NCI-H524 (cell line): ENCODE results near the gene FGFR3.

Experiments used
- DNase-seq, 2 experiments: peaks; one replicate each; lab custom pipeline; 2025; lab: John Stamatoyannopoulos, UW

The FGFR3 gene

DNA sequence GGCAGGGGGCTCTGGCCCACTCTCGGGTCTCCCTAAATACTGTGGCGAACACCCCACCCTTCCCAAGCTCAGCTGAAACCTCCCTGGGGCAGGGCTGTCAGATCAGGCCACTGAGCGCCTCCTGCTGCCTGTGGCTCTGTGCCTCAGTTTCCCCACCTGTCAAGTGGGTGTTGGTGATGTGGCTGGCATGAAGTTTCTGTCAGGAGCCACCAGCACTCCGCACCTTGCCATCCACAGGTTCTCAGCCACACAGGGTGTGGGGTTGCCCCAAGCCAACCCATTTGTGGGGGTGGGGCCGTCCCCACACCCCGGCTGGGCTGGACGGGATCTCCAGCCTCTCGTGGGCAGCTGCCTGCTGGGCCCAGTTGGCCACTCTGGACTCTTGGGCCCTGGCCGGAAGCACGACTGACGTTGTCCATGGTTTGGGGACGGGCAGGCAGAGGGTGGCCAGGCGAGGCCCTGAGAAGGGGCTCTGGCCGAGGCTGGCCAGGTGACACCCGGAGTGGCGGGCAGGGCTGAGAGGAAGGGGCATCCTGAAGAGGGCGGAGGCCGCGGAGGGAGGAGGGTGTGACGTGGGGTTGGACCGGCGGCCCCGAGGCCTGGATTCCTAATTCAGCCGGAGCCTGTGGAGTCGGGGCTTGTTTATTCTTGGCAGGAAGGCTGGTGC is 5.5 kb upstream of the FGFR3 start:
- no peak for DNase-seq

DNA sequence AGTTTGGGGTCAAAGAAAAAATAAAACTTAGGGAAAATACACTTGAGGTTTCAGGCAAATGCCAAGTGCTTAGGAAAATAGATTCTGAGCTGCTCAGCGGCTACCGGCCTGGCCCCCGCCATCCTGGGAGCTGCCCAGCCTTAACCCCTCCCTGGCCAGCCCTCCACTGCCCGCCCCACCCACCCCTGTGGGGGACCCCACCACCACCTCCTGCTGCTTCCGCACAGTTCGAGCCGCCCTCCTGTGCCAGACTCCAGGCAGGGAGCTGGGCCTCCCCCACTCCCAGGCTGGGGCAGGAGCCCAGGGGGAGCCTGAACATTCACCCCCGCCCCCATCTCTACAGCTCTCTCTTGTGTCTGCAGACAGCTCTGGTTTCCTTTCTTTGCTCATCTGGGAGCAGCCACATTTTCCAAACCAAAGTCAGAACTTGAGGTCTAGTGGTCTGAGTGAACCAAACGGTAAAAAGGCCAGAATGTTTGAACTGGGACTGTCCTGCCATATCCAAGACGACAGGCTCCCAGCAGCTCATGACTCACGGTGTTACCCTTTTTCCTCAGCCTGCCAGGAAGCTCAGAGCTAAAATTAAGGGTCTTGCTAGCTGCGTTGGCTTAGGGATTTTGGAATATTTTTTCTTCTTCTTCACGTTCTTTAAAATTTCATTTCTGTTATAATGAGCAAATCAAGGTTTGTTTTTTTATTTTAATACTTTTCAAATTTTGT is 4.7 kb upstream of the FGFR3 start:
- DNase-seq = no peak

GRCh38 chr4:1789552-1789951 is 3.5 kb upstream of the FGFR3 start:
- no peak for DNase-seq

DNA sequence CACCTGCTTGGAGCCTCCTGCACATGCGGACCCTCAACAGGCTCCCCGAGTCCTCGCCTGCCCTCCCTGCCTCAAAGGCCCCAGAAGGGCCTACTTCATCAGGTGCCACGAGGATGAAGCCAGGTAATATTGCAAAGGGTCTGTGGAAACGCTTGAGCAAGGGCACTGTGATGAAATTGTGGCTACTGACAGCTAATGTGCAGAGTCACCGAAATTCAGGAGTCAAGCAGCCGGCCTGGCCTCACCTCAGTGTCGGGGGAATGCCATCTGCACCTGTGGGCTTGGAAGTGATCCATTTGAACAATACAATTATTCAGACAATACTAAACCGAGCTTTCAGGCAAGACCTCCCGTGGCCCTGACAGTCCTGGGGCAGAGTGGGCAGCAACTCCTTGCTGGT is 3.1 kb upstream of the FGFR3 start:
- DNase-seq = no peak

DNA sequence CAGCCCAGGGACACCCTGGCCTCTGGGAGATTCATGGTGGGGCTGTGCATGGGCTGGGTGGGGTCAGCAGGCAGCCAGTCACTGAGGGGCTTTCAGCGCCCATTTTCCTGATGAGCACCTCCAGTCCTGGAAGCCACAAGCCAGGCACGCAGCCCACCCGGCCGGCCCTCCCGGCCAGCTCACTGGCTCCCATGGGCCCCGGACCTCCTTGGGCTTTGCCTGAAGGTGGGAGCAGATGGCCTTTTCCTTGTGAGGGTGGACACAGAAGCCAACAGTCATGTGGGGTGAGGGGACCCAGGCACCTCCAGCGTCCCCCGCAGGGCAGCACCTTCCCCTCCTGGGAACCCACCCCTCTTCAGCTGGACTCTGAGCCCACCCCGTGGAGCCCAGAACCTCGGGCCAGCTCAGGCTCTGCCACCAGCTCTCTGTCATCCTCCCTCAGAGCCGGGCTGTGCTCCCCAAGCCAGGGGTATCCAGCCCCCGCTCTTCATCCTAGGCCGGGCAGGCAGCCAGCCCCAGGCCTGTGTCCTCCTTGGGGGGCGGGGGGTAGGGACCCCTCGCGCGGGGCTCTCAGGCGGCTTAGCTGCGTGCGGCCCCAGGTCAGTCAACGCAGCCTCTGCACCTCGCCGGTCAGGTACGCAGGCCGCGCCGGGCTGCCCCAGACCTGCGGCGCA is 798 bp upstream of the FGFR3 start:
- DNase-seq = no peak

GRCh38 chr4:1793496-1793840 is 375 bp downstream of the FGFR3 start:
- DNase-seq = peak in 1 of 2 experiments; percentile 21

GRCh38 chr4:1793940-1794808 is 1.1 kb downstream of the FGFR3 start:
- DNase-seq = peak in 1 of 2 experiments; percentile 23

DNA sequence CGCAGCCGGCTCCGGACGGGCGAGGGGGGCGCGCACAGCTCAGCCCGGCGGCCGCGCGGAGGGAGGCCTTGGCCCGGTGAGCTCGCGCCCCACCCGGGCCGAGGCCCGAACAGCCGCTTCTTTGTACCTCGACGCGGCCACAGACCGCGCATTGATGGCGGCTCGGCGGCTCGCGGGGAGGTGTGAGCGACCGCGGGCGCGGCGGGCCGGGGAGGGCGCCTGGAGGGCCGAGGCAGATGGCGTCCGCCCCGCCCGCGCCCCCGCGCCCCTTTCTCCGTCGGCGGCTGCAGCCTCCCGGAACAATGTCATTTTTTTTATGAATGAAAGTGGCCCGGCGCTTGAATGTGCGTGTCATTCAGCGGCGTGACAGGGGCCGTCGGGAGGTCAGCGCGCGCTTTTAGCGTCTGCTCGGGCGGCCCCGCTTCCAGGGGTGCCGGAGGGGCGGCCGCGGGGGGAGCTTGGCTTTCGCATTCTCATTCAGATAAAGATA is 1.8 kb downstream of the FGFR3 start:
- peak in 1 of 2 experiments; percentile 38 for DNase-seq

DNA sequence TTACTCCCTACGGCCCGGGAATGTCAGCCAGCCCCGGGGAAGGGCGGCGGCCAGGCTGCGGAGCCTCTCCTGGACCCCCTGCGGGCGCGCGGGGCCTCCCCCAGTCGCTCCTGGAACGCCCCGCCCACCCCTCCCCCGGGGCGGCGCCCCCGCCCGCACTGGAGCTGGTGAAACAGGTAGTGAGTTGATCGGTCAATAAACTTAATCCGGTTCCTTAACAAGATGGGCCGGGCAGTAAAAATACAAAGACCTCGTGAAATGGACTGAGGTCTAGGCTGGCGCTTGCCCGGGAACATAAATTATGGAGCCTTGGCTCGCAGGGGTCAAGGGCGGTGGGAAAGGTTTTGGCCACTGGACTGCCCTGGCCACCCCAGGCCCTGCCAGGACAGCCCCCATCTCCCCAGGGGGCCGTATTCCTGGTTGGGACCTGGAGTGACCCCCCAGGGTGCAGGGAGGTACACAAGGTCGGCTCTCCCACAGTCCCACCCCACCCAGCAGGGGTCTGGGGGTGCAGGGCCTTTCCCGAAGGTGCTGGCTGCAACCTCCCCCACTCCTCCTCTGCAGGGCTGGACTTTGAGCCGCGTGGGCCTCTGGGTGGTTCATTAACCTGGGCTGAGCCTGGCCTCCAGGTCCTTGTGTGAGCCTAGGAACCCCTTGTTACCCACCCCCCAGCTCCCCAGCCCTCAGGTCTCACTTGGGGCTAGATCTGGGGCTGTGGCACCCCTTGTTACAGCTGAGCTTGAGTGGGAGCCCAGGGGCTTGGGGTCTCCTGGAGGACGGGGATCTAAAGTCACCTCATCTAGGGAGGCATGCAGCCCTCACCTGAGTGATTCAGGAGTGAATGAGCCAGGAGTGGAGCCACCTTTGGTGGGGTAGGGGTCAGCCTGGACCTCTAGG is 2.5 kb downstream of the FGFR3 start:
- no peak for DNase-seq

DNA sequence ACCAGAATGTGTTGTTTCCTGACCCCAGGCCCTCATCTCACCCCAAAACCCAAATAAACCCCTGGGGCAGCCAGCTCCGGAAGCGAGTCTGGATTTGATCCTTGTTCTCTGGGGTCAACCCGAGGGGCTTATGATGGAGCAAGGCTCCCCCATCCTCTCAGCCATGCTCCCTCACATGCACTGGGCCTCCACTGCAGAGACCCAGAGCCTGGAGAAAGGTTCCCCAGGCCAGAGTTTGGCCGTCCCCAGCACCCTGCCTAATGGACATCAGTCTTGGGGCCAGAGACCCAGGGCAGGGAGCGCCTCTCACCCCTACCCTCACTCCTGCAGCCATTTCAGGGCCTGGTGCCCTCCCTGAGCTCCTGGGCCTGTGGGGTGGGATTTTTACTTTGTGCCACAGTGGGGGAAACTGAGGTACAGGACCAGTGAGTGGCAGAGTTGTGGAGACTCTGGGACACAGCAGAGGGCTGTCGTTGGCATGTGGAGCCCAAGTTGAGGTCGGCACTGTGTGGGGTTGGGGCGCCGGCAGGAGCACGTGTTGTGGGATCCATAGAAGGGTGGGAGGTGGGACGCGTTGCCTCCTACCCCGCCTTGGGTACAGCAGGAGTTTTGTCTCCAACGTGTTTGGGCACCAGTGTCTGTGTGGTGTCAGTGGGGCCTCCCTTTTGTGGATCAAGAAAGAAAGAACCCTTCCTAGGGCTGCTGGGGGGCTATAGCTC is 3.6 kb downstream of the FGFR3 start:
- DNase-seq = no peak

DNA sequence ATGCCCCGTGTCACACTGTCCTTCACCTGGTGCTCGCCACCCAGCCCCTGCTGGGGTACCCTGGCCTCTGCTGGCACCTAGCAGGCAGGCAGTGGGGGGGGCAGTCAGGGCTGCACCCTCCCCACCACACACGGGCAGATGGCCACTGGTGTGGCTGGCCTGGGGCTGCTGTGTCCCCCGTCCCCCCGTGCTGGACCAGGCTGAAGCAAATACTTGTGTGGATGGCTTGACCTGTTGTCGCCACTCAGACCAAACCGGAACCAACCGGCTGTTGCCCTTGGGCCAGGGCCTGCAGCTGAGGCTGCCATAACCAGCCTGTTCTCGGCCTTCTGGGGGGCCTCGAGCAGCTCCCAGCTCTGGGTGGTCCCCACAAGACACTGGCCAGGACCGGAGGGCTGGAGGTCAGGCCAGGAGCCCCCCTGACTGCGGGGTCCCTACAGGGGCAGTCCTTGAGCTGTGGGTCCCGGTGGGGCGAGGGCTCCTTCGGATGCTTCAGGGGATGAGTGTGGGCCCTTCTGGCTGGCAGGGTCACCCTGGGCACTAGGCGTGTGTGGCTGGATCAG is 4.3 kb downstream of the FGFR3 start:
- DNase-seq = no peak

- no peak for DNase-seq
Measured at GRCh38 chr4:1797861-1798579, 4.9 kb downstream of the FGFR3 start.

DNA sequence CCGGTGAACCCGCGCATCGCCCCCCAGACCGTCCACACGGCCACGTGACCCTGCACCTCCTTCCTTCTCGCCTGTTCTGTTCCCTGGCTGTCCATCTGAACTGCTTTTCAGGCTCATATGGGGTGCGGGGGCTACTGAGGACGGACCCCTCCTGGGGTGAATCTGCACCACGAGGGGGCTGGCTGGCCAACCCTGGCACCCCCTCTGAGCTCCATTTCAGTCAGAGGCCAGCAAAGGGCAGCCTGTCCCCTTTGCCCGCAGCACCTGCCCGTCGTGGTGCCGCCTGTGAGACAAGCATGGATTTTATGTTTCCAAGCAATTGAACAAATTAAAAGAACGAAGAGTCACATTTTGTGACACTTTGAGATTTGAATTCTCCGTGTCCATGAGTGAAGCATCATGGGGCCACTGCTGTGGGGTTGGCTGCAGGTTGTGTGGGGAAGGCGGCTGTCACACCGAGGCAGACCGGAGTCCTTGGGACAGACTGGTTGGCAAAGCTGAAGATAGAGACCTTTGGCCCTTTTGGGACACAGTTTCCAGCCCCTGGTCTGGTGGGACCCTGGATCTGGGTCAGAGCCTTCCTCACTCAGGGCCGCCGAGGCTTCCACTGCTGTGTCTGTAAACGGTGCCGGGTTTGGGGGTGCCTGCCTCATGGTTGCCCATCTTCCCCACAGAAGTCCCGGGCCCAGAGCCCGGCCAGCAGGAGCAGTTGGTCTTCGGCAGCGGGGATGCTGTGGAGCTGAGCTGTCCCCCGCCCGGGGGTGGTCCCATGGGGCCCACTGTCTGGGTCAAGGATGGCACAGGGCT is 5.7 kb downstream of the FGFR3 start:
- DNase-seq = no peak

- no peak for DNase-seq
Measured at GRCh38 chr4:1799387-1800375, 6.6 kb downstream of the FGFR3 start.

GRCh38 chr4:1800805-1801204 is 7.7 kb downstream of the FGFR3 start:
- no peak for DNase-seq

DNA sequence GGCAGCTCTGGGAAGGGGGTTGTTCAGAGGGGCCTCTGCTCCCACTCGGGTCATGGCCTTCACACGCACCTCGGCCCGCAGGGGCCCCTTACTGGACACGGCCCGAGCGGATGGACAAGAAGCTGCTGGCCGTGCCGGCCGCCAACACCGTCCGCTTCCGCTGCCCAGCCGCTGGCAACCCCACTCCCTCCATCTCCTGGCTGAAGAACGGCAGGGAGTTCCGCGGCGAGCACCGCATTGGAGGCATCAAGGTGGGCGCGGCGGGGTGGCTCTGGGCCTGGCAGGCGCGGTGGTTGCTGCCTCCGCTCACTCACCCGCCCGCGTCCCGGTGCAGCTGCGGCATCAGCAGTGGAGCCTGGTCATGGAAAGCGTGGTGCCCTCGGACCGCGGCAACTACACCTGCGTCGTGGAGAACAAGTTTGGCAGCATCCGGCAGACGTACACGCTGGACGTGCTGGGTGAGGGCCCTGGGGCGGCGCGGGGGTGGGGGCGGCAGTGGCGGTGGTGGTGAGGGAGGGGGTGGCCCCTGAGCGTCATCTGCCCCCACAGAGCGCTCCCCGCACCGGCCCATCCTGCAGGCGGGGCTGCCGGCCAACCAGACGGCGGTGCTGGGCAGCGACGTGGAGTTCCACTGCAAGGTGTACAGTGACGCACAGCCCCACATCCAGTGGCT is 8.3 kb downstream of the FGFR3 start:
- DNase-seq = no peak
